Measurements from ENCODE around the gene BCL2A1. TPM values are rescaled to one million over a fixed set of nuclear protein-coding genes. Genes with fewer than 3 reads are reported as not detected.
"Not testable (repeated sequence)": the region's sequence is repeated elsewhere in the genome, so short reads cannot be mapped to it uniquely, and the experiment has no call there.

BCL2A1 gene
- total RNA-seq, 1 donor from 2014 or later, result 1.7 TPM

GRCh38 chr15:79933231-79933630 is 37.8 kb downstream of the BCL2A1 start:
- no peak for DNase-seq (ENCODE audit: extremely low spot score in 2 of 2)
- Histone ChIP-seq H3K4me1 (no peaks in the 10 kb centered on the region), H3K27me3 (no peaks in the 10 kb centered on the region), H3K36me3 (no peaks in the 10 kb centered on the region), H3K4me3 (no peak overlapping the region), H3K9me3 (no peaks in the 10 kb centered on the region), H3K27ac (no peak overlapping the region)
- intact Hi-C loops (cut with DNase I), result no loop called here
- TF ChIP-seq CTCF (IDR thresholded peaks at IDR 0.05), result no peak
- TF ChIP-seq POLR2A (IDR thresholded peaks at IDR 0.05), result no peak
- TF ChIP-seq POLR2AphosphoS5 (IDR thresholded peaks at IDR 0.05; ENCODE audit: insufficient read depth in 1 of 2, low read depth in 1 of 2), result no peak

GRCh38 chr15:79932447-79932846 is 38.5 kb downstream of the BCL2A1 start:
- no peaks in the 10 kb centered on the region for H3K36me3 ChIP-seq
- no peak overlapping the region for H3K27ac ChIP-seq
- H3K4me3 ChIP-seq, result no peak overlapping the region
- H3K4me1 ChIP-seq, result no peaks in the 10 kb centered on the region
- intact Hi-C loops (cut with DNase I), result no loop called here
- no peak for DNase-seq (ENCODE audit: extremely low spot score in 2 of 2)
- no peaks in the 10 kb centered on the region for H3K27me3 ChIP-seq
- H3K9me3 ChIP-seq, result no peaks in the 10 kb centered on the region
- TF ChIP-seq CTCF (IDR thresholded peaks at IDR 0.05) (no peak), POLR2A (IDR thresholded peaks at IDR 0.05) (no peak)

GRCh38 chr15:79930516-79930915 is 40.5 kb downstream of the BCL2A1 start:
- Histone ChIP-seq H3K27ac (no peak overlapping the region), H3K4me1 (no peaks in the 10 kb centered on the region), H3K9me3 (no peaks in the 10 kb centered on the region), H3K4me3 (no peak overlapping the region), H3K27me3 (no peaks in the 10 kb centered on the region), H3K36me3 (no peaks in the 10 kb centered on the region)
- intact Hi-C loops (cut with DNase I), result no loop called here
- DNase-seq (ENCODE audit: extremely low spot score in 2 of 2), result no peak
- TF ChIP-seq CTCF (IDR thresholded peaks at IDR 0.05) (no peak), POLR2A (IDR thresholded peaks at IDR 0.05) (no peak), POLR2AphosphoS5 (IDR thresholded peaks at IDR 0.05; ENCODE audit: insufficient read depth in 1 of 2, low read depth in 1 of 2) (no peak)

GRCh38 chr15:79929412-79929811 is 41.6 kb downstream of the BCL2A1 start:
- no peaks in the 10 kb centered on the region for H3K27me3 ChIP-seq

GRCh38 chr15:79926116-79926515 is 44.9 kb downstream of the BCL2A1 start:
- intact Hi-C loops (cut with DNase I), result loop anchor here (10.0 kb wide), 1 partner anchor 129 kb away; the partner anchor contains the start of gene ZFAND6
- H3K36me3 ChIP-seq; H3K27me3 ChIP-seq; H3K9me3 ChIP-seq; H3K4me3 ChIP-seq; DNase-seq (ENCODE audit: extremely low spot score in 2 of 2); H3K27ac ChIP-seq: not testable (repeated sequence)
- peaks cover 12% of the 10 kb centered on the region for H3K4me1 ChIP-seq

More at GRCh38 chr15:79929412-79929811, 41.6 kb downstream of the BCL2A1 start:
- TF ChIP-seq CTCF (IDR thresholded peaks at IDR 0.05) (no peak), POLR2AphosphoS5 (IDR thresholded peaks at IDR 0.05; ENCODE audit: insufficient read depth in 1 of 2, low read depth in 1 of 2) (no peak), POLR2A (IDR thresholded peaks at IDR 0.05) (no peak)
- Histone ChIP-seq H3K4me3 (no peak overlapping the region), H3K9me3 (no peaks in the 10 kb centered on the region), H3K36me3 (no peaks in the 10 kb centered on the region), H3K4me1 (peaks cover 1% of the 10 kb centered on the region), H3K27ac (no peak overlapping the region)
- no peak for DNase-seq (ENCODE audit: extremely low spot score in 2 of 2)
- intact Hi-C loops (cut with DNase I), result loop anchor here (10.0 kb wide), 1 partner anchor 125 kb away; the partner anchor contains the start of gene ZFAND6

Data from vagina (tissue), 2 donors.